H9 (cell line): ENCODE results near the gene HEATR9. TPM values are rescaled to one million over a fixed set of nuclear protein-coding genes. Genes with fewer than 3 reads are reported as not detected.
"Not testable (repeated sequence)": the region's sequence is repeated elsewhere in the genome, so short reads cannot be mapped to it uniquely, and the experiment has no call there.

ENCODE experiments used
- DNase-seq: peaks from one replicate; pipeline ENCODE4 v3.0.0-alpha.2; 2017
- H2AFZ ChIP-seq: one replicate; pipeline ENCODE4 v1.6.1; 2013; ENCODE audit warnings: mild to moderate bottlenecking, low read length, control low read depth, moderate library complexity
- H2AK5ac ChIP-seq: 2 replicates; pipeline ENCODE4 v1.6.1; 2013; ENCODE audit warnings: low read length, control low read depth, mixed read lengths; ENCODE audit not compliant: insufficient read length
- H2BK120ac ChIP-seq: one replicate; pipeline ENCODE4 v1.6.1; 2013; ENCODE audit warnings: low read depth, mild to moderate bottlenecking, low read length, control low read depth, inconsistent platforms; ENCODE audit not compliant: poor library complexity, severe bottlenecking
- H2BK12ac ChIP-seq: 2 replicates; pipeline ENCODE4 v1.6.1; 2013; ENCODE audit warnings: low read length, control low read depth, mixed read lengths, low read depth; ENCODE audit not compliant: insufficient read length
- H2BK15ac ChIP-seq: 2 replicates; pipeline ENCODE4 v1.6.1; 2013; ENCODE audit warnings: low read depth, low read length, control low read depth
- H2BK20ac ChIP-seq: one replicate; pipeline ENCODE4 v1.6.1; 2013; ENCODE audit warnings: low read depth, mild to moderate bottlenecking, low read length, control low read depth, inconsistent platforms; ENCODE audit not compliant: poor library complexity, severe bottlenecking
- H2BK5ac ChIP-seq: 2 replicates; pipeline ENCODE4 v1.6.1; 2013; ENCODE audit warnings: low read length, control low read depth, mixed read lengths; ENCODE audit not compliant: insufficient read length
- H3K14ac ChIP-seq: 2 replicates; pipeline ENCODE4 v1.6.1; 2013; ENCODE audit warnings: low read length, control low read depth; ENCODE audit not compliant: insufficient read depth
- H3K18ac ChIP-seq: 2 replicates; pipeline ENCODE4 v1.6.1; 2013; ENCODE audit warnings: low read depth, mild to moderate bottlenecking, mixed read lengths, low read length, control low read depth; ENCODE audit not compliant: insufficient read length
- H3K23ac ChIP-seq: 2 replicates; pipeline ENCODE4 v1.6.1; 2013; ENCODE audit warnings: low read length, control low read depth, mixed read lengths, low read depth; ENCODE audit not compliant: insufficient read length
- H3K23me2 ChIP-seq: 2 replicates; pipeline ENCODE4 v1.6.1; 2013; ENCODE audit warnings: low read depth, mild to moderate bottlenecking, mixed read lengths, low read length, control low read depth; ENCODE audit not compliant: insufficient read length, poor library complexity, severe bottlenecking
- H3K27ac ChIP-seq: 2 replicates; pipeline ENCODE4 v1.5.1; 2013; ENCODE audit warnings: low read length, control low read depth, mixed read lengths, low read depth; ENCODE audit not compliant: insufficient read length
- H3K27me3 ChIP-seq: 2 replicates; pipeline ENCODE4 v1.6.1; 2013; ENCODE audit warnings: low read length, control low read depth, inconsistent platforms; ENCODE audit not compliant: insufficient read depth
- H3K4ac ChIP-seq: 2 replicates; pipeline ENCODE4 v1.6.1; 2013; ENCODE audit warnings: low read depth, mild to moderate bottlenecking, control low read depth, inconsistent platforms, low read length, moderate library complexity
- H3K4me1 ChIP-seq: 2 replicates; pipeline ENCODE4 v1.6.1; 2013; ENCODE audit warnings: low read length, control low read depth, inconsistent platforms; ENCODE audit not compliant: insufficient read depth
- H3K4me2 ChIP-seq: 2 replicates; pipeline ENCODE4 v1.6.1; 2013; ENCODE audit warnings: low read length, control low read depth, mixed read lengths; ENCODE audit not compliant: insufficient read length, insufficient read depth
- H3K56ac ChIP-seq: 2 replicates; pipeline ENCODE4 v1.6.1; 2013; ENCODE audit warnings: low read depth, mild to moderate bottlenecking, mixed read lengths, low read length, control low read depth; ENCODE audit not compliant: insufficient read length
- H3K79me1 ChIP-seq: 2 replicates; pipeline ENCODE4 v1.6.1; 2013; ENCODE audit warnings: low read depth, mild to moderate bottlenecking, moderate library complexity, low read length, control low read depth, inconsistent platforms; ENCODE audit not compliant: insufficient read depth, poor library complexity, severe bottlenecking
- H3K79me2 ChIP-seq: 2 replicates; pipeline ENCODE4 v1.6.1; 2013; ENCODE audit warnings: low read length, control low read depth, inconsistent platforms; ENCODE audit not compliant: insufficient read depth
- H3K9ac ChIP-seq: 2 replicates; pipeline ENCODE4 v1.6.1; 2013; ENCODE audit warnings: low read length, control low read depth, mixed read lengths; ENCODE audit not compliant: insufficient read length; ENCODE audit errors: extremely low read depth
- H3K9me3 ChIP-seq: one replicate; pipeline ENCODE4 v1.6.1; 2013; ENCODE audit warnings: low read depth, low read length, inconsistent platforms; ENCODE audit not compliant: control insufficient read depth
- H3T11ph ChIP-seq: one replicate; pipeline ENCODE4 v1.6.1; 2013; ENCODE audit warnings: mild to moderate bottlenecking, low read length, control low read depth, inconsistent platforms
- H4K20me1 ChIP-seq: one replicate; pipeline ENCODE4 v1.6.1; 2013; ENCODE audit not compliant: control insufficient read depth, insufficient read length, insufficient read depth
- H4K5ac ChIP-seq: 2 replicates; pipeline ENCODE4 v1.6.1; 2013; ENCODE audit warnings: low read depth, mild to moderate bottlenecking, mixed read lengths, low read length, control low read depth; ENCODE audit not compliant: insufficient read length
- H4K8ac ChIP-seq: replicated peaks from 2 replicates; pipeline ENCODE4 v1.6.1; 2013; ENCODE audit warnings: low read length, control low read depth, mixed read lengths, low read depth; ENCODE audit not compliant: insufficient read length
- H4K91ac ChIP-seq: 2 replicates; pipeline ENCODE4 v1.6.1; 2013; ENCODE audit warnings: low read depth, mild to moderate bottlenecking, moderate library complexity, mixed read lengths, low read length, control low read depth; ENCODE audit not compliant: insufficient read length
- H3K27ac Mint-ChIP-seq, 3 experiments: 2 replicates in 2 of 3; 3 replicates in 1 of 3; pipeline ENCODE4 v1.8.0; 2020 to 2021; ENCODE audit warnings: mixed read lengths in 3 of 3, mild to moderate bottlenecking in 1 of 3, moderate library complexity in 1 of 3
- H3K27me3 Mint-ChIP-seq: 2 replicates; pipeline ENCODE4 v1.8.0; 2021; ENCODE audit warnings: low read depth, mild to moderate bottlenecking, moderate library complexity, mixed read lengths
- H3K36me3 Mint-ChIP-seq, 3 experiments: 2 replicates in 2 of 3; 3 replicates in 1 of 3; pipeline ENCODE4 v1.8.0; 2020 to 2021; ENCODE audit warnings: low read depth in 3 of 3, mixed read lengths in 3 of 3; ENCODE audit not compliant: insufficient read depth in 1 of 3
- H3K4me1 Mint-ChIP-seq, 2 experiments: 2 replicates each; pipeline ENCODE4 v1.8.0; 2020; ENCODE audit warnings: mixed read lengths in 2 of 2
- H3K4me3 Mint-ChIP-seq, 2 experiments: 2 replicates in 1 of 2; 3 replicates in 1 of 2; pipeline ENCODE4 v1.8.0; 2020 to 2021; ENCODE audit warnings: mild to moderate bottlenecking in 2 of 2, mixed read lengths in 2 of 2, moderate library complexity in 1 of 2
- H3K9me3 Mint-ChIP-seq, 2 experiments: 2 replicates in 1 of 2; 3 replicates in 1 of 2; pipeline ENCODE4 v1.8.0; 2020; ENCODE audit warnings: mild to moderate bottlenecking in 2 of 2, mixed read lengths in 2 of 2, moderate library complexity in 1 of 2
- WGBS: extraction: QIAGEN DNeasy Blood & Tissue Kit; methylation state at CpG from one replicate; pipeline ENCODE4 v1.1.7; 2013; ENCODE audit warnings: missing lambda C conversion rate, low lambda C conversion rate, mixed read lengths; ENCODE audit not compliant: insufficient read length; ENCODE audit errors: extremely low coverage; 5-methylcytosine and 5-hydroxymethylcytosine counted together
- total RNA-seq: library from RNA; stranded (reverse); gene quantifications from 2 replicates; pipeline ENCODE4 v1.2.1, GENCODE V29; 2021
- TF ChIP-seq, protein P1 (sequence below): fragments of 200-600 bp; sonication (generic); conservative IDR thresholded peaks from 3 replicates; pipeline ENCODE4 v1.8.0; 2021; ENCODE audit warnings: antibody characterized with exemption, mild to moderate bottlenecking

HEATR9 gene
- total RNA-seq, 1 experiment from 2014 or later, result not detected

DNA sequence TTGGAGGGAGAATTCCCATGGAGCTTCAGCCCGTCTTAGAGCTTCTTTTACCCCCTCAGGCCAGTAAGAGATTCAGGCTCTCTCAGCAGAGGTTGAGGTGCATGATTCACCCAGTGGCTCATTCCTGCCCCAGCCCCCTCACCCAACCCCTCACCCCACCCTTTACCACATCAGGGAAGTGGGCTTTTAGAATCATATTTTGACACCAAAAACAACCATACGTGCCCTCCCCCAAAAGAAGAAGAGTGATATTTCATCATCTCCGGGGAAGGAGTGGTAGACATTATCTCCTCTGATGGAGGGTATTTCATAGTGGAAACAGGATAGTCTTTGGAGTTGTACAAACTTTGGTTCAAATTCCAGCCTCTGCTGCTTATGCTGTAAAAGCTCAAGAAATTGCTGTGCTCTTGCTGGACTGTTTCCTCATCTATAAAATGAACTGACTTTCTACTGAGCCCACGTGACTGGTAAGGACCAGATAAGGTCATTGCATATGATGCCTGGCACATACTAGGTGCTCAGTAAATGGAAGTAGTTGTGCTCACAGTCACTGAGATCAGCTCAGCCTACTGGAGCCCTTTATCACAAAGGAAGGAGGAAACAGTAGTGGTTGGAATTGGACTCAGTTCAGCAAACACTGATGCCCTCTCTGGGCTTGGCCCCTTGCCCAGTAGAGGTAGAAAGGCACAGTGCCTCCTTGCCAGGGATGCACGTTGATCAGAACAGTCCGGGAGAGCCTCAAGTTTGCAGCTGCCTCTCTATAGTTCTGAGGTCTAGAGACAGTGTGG is 29.8 kb upstream of the HEATR9 start:
- Histone ChIP-seq H3K9me3 (no peaks in the 10 kb centered on the region), H2BK5ac (no peak overlapping the region), H3T11ph (no peak overlapping the region), H2BK12ac (no peak overlapping the region), H3K23ac (no peak overlapping the region), H4K8ac (no peak overlapping the region), H3K9ac (no peak overlapping the region), H2BK15ac (no peak overlapping the region), H3K56ac (no peak overlapping the region), H2BK20ac (no peak overlapping the region), H3K79me2 (no peaks in the 10 kb centered on the region), H3K4ac (no peak overlapping the region), H2BK120ac (no peak overlapping the region), H4K20me1 (no peaks in the 10 kb centered on the region), H3K14ac (no peak overlapping the region), H3K4me2 (no peak overlapping the region), H3K27ac (no peak overlapping the region), H2AK5ac (no peak overlapping the region), H3K4me1 (no peaks in the 10 kb centered on the region), H3K27me3 (no peaks in the 10 kb centered on the region), H3K23me2 (no peaks in the 10 kb centered on the region), H2AFZ (no peak overlapping the region), H4K91ac (no peak overlapping the region), H3K79me1 (no peaks in the 10 kb centered on the region), H3K18ac (no peak overlapping the region), H4K5ac (no peak overlapping the region)
- Mint-ChIP-seq H3K4me3 (no peak overlapping the region), H3K9me3 (no peaks in the 10 kb centered on the region), H3K36me3 (no peaks in the 10 kb centered on the region), H3K27ac (no peak overlapping the region), H3K4me1 (no peaks in the 10 kb centered on the region; a peak in 2 of 4 replicates), H3K27me3 (no peaks in the 10 kb centered on the region; the same call in 1 of the 2 replicates)
- TF ChIP-seq, protein P1, sequence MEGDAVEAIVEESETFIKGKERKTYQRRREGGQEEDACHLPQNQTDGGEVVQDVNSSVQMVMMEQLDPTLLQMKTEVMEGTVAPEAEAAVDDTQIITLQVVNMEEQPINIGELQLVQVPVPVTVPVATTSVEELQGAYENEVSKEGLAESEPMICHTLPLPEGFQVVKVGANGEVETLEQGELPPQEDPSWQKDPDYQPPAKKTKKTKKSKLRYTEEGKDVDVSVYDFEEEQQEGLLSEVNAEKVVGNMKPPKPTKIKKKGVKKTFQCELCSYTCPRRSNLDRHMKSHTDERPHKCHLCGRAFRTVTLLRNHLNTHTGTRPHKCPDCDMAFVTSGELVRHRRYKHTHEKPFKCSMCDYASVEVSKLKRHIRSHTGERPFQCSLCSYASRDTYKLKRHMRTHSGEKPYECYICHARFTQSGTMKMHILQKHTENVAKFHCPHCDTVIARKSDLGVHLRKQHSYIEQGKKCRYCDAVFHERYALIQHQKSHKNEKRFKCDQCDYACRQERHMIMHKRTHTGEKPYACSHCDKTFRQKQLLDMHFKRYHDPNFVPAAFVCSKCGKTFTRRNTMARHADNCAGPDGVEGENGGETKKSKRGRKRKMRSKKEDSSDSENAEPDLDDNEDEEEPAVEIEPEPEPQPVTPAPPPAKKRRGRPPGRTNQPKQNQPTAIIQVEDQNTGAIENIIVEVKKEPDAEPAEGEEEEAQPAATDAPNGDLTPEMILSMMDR, result no peak
- WGBS, result no CpG with 5 or more reads among the region's 6 CpGs
- no peak for DNase-seq

DNA sequence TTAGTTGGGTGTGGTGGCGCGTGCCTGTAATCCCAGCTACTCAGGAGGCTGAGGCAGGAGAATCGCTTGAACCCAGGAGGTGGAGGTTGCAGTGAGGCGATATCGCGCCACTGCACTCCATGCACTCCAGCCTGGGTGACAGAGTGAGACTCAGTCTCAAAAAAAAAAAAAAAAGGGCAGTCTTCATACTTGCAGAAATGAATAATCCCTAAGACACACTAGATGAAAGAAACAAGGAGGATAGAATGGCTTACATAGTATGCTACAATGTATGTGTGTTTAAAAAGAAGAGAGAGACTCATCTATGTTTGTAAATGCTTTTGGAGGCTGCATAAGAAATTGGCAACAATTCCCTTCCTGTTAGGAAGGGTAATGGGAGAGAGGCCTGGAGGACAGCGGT is 29.1 kb upstream of the HEATR9 start:
- not testable (repeated sequence) for H4K8ac ChIP-seq, H3K27ac ChIP-seq, H3K79me2 ChIP-seq, H4K5ac ChIP-seq, H3K36me3 Mint-ChIP-seq, H3K4me1 ChIP-seq, H2BK12ac ChIP-seq, H3K79me1 ChIP-seq, H3T11ph ChIP-seq, H4K20me1 ChIP-seq, H3K23me2 ChIP-seq, H3K4ac ChIP-seq, H2AK5ac ChIP-seq, H3K9ac ChIP-seq, H3K9me3 Mint-ChIP-seq, H3K23ac ChIP-seq, H3K14ac ChIP-seq, H2BK5ac ChIP-seq, H3K56ac ChIP-seq, H2AFZ ChIP-seq, H2BK20ac ChIP-seq, H3K4me3 Mint-ChIP-seq, H3K4me2 ChIP-seq, H2BK15ac ChIP-seq, H3K27me3 Mint-ChIP-seq, H2BK120ac ChIP-seq, H3K4me1 Mint-ChIP-seq, H4K91ac ChIP-seq, H3K27me3 ChIP-seq, H3K9me3 ChIP-seq, H3K18ac ChIP-seq, H3K27ac Mint-ChIP-seq, DNase-seq
- WGBS, result no CpG with 5 or more reads among the region's 7 CpGs
